Muscle layer of colon (tissue), 2 donors: ENCODE results near the gene CES2.

Experiments
- H3K27ac ChIP-seq: one replicate; pipeline ENCODE4 v1.7.0; 2013; ENCODE audit warnings: low read depth, mild to moderate bottlenecking, low read length, moderate library complexity
- H3K27me3 ChIP-seq, 2 donors: one replicate each; pipeline ENCODE4 v1.7.0; 2013; ENCODE audit warnings: low read length in 2 of 2, mild to moderate bottlenecking in 2 of 2; ENCODE audit not compliant: insufficient read depth in 2 of 2, control insufficient read depth in 1 of 2
- H3K36me3 ChIP-seq: one replicate; pipeline ENCODE4 v1.7.0; 2013; ENCODE audit warnings: mild to moderate bottlenecking, low read length; ENCODE audit not compliant: insufficient read depth
- H3K4me1 ChIP-seq: one replicate; pipeline ENCODE4 v1.7.0; 2013; ENCODE audit warnings: mild to moderate bottlenecking, low read length; ENCODE audit not compliant: insufficient read depth
- H3K4me3 ChIP-seq, 2 donors: one replicate each; pipeline ENCODE4 v1.7.0; 2013; ENCODE audit warnings: low read length in 2 of 2, low read depth in 1 of 2, mild to moderate bottlenecking in 1 of 2, moderate library complexity in 1 of 2
- H3K9ac ChIP-seq: one replicate; pipeline ENCODE4 v1.7.0; 2013; ENCODE audit warnings: low read length
- H3K9me3 ChIP-seq: one replicate; pipeline ENCODE4 v1.7.0; 2013; ENCODE audit warnings: mild to moderate bottlenecking, low read length
- donor health status: abdominal sarcoma.
- donor health status: Adenocarcinoma of cecum.

The CES2 gene

GRCh38 chr16:66911801-66912200 is 23.5 kb upstream of the CES2 start:
- Histone ChIP-seq H3K27me3 (no peaks in the 10 kb centered on the region), H3K4me1 (no peaks in the 10 kb centered on the region), H3K9ac (no peak overlapping the region), H3K36me3 (no peaks in the 10 kb centered on the region), H3K4me3 (no peak overlapping the region), H3K9me3 (no peaks in the 10 kb centered on the region), H3K27ac (no peak overlapping the region)

- no peak overlapping the region for H3K9ac ChIP-seq
- H3K27ac ChIP-seq = no peak overlapping the region
Observed at GRCh38 chr16:66913081-66913480, 22.2 kb upstream of the CES2 start.

GRCh38 chr16:66913711-66914110 is 21.6 kb upstream of the CES2 start:
- Histone ChIP-seq H3K9me3 (no peaks in the 10 kb centered on the region), H3K9ac (no peak overlapping the region), H3K4me1 (no peaks in the 10 kb centered on the region), H3K27me3 (no peaks in the 10 kb centered on the region), H3K4me3 (no peak overlapping the region), H3K27ac (no peak overlapping the region), H3K36me3 (no peaks in the 10 kb centered on the region)

More at GRCh38 chr16:66913081-66913480, 22.2 kb upstream of the CES2 start:
- Histone ChIP-seq H3K4me3 (no peak overlapping the region), H3K9me3 (no peaks in the 10 kb centered on the region), H3K4me1 (no peaks in the 10 kb centered on the region), H3K36me3 (no peaks in the 10 kb centered on the region), H3K27me3 (no peaks in the 10 kb centered on the region)

- no peak overlapping the region for H3K4me3 ChIP-seq
- H3K27me3 ChIP-seq = no peaks in the 10 kb centered on the region
- no peak overlapping the region for H3K27ac ChIP-seq
- H3K9ac ChIP-seq = no peak overlapping the region
- H3K9me3 ChIP-seq = no peaks in the 10 kb centered on the region
- no peaks in the 10 kb centered on the region for H3K36me3 ChIP-seq
- H3K4me1 ChIP-seq = no peaks in the 10 kb centered on the region
Observed at GRCh38 chr16:66914541-66914940, 20.8 kb upstream of the CES2 start.

- H3K9ac ChIP-seq = no peak overlapping the region
Observed at GRCh38 chr16:66915041-66915440, 20.3 kb upstream of the CES2 start.

GRCh38 chr16:66916518-66916917 is 18.8 kb upstream of the CES2 start:
- H3K4me3 ChIP-seq = no peak overlapping the region
- H3K9ac ChIP-seq = no peak overlapping the region
- H3K9me3 ChIP-seq = no peaks in the 10 kb centered on the region
- H3K36me3 ChIP-seq = no peaks in the 10 kb centered on the region
- H3K4me1 ChIP-seq = no peaks in the 10 kb centered on the region
- H3K27ac ChIP-seq = no peak overlapping the region
- no peaks in the 10 kb centered on the region for H3K27me3 ChIP-seq

More at GRCh38 chr16:66915041-66915440, 20.3 kb upstream of the CES2 start:
- Histone ChIP-seq H3K27ac (no peak overlapping the region), H3K9me3 (no peaks in the 10 kb centered on the region), H3K36me3 (no peaks in the 10 kb centered on the region), H3K27me3 (no peaks in the 10 kb centered on the region), H3K4me3 (no peak overlapping the region), H3K4me1 (no peaks in the 10 kb centered on the region)

GRCh38 chr16:66917741-66918140 is 17.6 kb upstream of the CES2 start:
- Histone ChIP-seq H3K4me3 (no peak overlapping the region), H3K36me3 (no peaks in the 10 kb centered on the region), H3K9me3 (no peaks in the 10 kb centered on the region), H3K9ac (no peak overlapping the region), H3K27me3 (no peaks in the 10 kb centered on the region), H3K4me1 (no peaks in the 10 kb centered on the region), H3K27ac (no peak overlapping the region)

GRCh38 chr16:66918355-66918754 is 17.0 kb upstream of the CES2 start:
- Histone ChIP-seq H3K27ac (no peak overlapping the region), H3K27me3 (no peaks in the 10 kb centered on the region), H3K9me3 (no peaks in the 10 kb centered on the region), H3K4me1 (peaks cover 6% of the 10 kb centered on the region), H3K9ac (no peak overlapping the region), H3K36me3 (no peaks in the 10 kb centered on the region), H3K4me3 (no peak overlapping the region)

GRCh38 chr16:66918803-66919568 is 16.3 kb upstream of the CES2 start, which contains the start of gene CDH16:
TSS of gene CDH16 (minus strand) at chr16:66918885. CDS start at chr16:66918065, 820 bp downstream.
- Histone ChIP-seq H3K4me1 (peaks cover 12% of the 10 kb centered on the region), H3K9ac (no peak within 1 kb of the TSS), H3K36me3 (no peaks in the 10 kb centered on the region), H3K4me3 (no peak within 1 kb of the TSS), H3K9me3 (no peaks in the 10 kb centered on the region), H3K27me3 (no peaks in the 10 kb centered on the region), H3K27ac (no peak within 1 kb of the TSS)

GRCh38 chr16:66919569-66920298 is 15.6 kb upstream of the CES2 start:
- no peak overlapping the region for H3K27ac ChIP-seq
- H3K9ac ChIP-seq = no peak overlapping the region
- no peaks in the 10 kb centered on the region for H3K9me3 ChIP-seq
- peaks cover 15% of the 10 kb centered on the region for H3K4me1 ChIP-seq
- no peak overlapping the region for H3K4me3 ChIP-seq
- no peaks in the 10 kb centered on the region for H3K27me3 ChIP-seq
- no peaks in the 10 kb centered on the region for H3K36me3 ChIP-seq

GRCh38 chr16:66920299-66920590 is 15.1 kb upstream of the CES2 start:
- H3K4me1 ChIP-seq = peaks cover 15% of the 10 kb centered on the region
- no peaks in the 10 kb centered on the region for H3K9me3 ChIP-seq
- no peak overlapping the region for H3K9ac ChIP-seq
- H3K36me3 ChIP-seq = no peaks in the 10 kb centered on the region
- no peaks in the 10 kb centered on the region for H3K27me3 ChIP-seq
- H3K4me3 ChIP-seq = no peak overlapping the region
- no peak overlapping the region for H3K27ac ChIP-seq
